Fibroblast of gingiva (primary cell): ENCODE measurements around the gene ITPA.
"Not testable (repeated sequence)": the region's sequence is repeated elsewhere in the genome, so short reads cannot be mapped to it uniquely, and the experiment has no call there.

ENCODE experiments used
- DNase-seq: peaks from one replicate; pipeline ENCODE4 v3.0.0-alpha.2; 2011; ENCODE audit warnings: low read depth

Gene ITPA

DNA sequence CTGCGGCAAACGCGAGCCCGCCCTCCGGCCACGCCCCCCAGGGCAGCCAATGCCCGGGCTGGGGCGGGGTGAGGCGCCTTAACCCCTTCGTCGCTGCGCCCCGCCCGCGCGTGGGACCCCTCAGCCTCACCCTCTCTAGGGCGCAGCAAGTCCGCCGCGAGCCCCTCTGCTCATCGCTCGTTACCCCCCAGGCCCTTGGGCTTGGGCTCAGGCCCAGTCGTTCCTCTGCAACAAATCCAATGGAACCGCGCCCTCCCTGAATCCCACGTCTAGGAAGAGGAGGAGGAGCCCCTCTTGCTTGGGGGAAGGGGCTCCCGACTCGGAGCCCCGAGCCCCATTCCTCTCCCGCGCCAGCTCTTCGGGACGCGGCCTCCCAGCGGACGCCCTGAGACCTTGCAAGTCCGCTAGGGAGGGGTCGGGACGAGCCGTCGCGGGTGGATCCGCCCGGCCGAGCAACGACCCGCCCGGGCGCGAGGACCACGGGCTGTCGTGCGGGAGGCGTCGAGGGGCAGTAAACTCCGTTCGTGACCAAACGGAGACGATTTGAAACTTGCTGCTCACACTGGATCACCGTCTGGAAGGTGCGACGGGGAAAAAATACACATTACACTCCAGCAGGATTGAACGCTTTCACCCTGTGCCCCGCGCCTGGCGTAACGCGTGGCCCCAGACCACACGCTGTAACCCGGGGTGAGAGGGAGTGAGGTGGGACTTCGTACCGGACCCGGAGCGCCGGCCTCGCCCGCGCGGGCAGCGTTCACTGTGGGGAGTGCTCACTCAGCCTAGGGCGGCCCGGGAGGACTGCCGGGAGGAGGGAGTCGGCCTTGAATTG, 35.5 kb upstream of the ITPA start:
- DNase-seq, result peak; percentile 66

GRCh38 chr20:3174442-3175261, 34.6 kb upstream of the ITPA start:
- peak; percentile 14 for DNase-seq

DNA sequence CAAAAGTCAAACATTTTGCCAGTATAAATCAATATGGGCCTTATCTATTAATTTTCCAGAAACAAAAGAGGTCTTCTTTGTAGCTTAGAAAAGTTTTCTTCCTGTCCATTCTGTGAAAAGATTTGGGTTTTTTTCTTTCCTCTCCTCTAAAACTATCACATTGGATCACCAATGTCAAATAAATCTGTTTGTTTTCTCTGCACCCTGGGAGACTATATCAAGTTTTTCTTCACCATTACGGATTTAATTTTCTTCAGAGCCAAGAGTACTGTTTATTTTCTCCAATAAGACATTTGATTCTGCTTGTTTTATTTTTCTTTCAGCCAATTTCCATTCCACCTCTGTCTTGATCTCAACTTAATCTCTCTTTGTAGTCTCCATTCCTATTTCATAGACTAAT, 34.0 kb upstream of the ITPA start:
- no peak for DNase-seq

DNA sequence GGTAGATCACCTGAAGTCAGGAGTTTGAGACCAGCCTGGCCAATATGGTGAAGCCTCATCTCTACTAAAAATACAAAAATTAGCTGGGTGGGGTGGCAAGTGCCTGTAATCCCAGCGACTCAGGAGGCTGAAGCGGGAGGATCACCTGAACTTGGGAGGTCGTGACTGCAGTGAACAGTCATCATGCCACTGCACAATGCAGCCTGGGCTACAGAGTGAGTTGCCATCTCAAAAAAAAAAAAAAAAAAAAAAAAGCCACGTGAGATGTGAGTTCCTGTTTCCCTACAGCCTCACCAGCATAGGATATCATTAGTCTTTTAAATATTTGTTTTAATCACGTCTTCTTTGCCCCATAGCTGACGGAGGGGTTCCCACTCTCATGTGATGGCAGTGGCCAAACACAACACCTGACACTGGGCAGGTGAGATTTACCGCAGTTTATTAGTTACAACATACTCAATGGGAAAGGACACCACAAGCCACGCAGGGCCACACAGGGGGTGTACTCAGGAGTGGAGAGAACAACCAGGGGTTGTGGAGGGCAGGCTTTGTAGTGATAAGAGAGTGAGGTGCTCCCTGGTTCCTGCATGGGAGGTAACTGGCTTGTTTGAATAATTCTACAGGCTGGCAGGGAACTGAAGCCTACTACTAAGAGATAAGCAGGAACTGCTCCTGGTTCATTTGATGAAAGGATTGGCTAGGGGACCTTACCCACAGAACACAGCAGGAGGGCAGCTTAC, 31.4 kb upstream of the ITPA start:
- DNase-seq, result no peak

GRCh38 chr20:3180319-3180718, 29.0 kb upstream of the ITPA start:
- DNase-seq, result no peak

GRCh38 chr20:3181270-3181669, 28.0 kb upstream of the ITPA start:
- DNase-seq, result no peak

GRCh38 chr20:3182429-3182828, 26.9 kb upstream of the ITPA start:
- DNase-seq, result not testable (repeated sequence)

- DNase-seq, result no peak
Measured at GRCh38 chr20:3183896-3184612, 25.2 kb upstream of the ITPA start.

DNA sequence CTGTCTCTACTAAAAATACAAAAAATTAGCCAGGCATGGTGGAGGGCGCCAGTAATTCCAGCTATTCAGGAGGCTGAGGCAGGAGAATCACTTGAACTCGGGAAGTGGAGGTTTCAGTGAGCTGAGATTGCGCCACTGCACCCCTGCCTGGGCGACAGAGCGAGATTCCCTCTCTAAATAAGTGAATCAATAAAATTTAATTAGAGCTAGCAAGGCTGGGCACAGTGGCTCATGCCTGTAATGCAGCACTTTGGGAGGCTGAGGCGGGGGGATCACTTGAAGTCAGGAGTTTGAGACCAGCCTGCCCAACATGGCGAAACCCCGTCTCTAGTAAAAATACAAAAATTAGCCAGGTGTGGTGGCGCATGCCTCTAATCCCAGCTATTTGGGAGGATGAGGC, 21.4 kb upstream of the ITPA start:
- DNase-seq, result not testable (repeated sequence)

DNA sequence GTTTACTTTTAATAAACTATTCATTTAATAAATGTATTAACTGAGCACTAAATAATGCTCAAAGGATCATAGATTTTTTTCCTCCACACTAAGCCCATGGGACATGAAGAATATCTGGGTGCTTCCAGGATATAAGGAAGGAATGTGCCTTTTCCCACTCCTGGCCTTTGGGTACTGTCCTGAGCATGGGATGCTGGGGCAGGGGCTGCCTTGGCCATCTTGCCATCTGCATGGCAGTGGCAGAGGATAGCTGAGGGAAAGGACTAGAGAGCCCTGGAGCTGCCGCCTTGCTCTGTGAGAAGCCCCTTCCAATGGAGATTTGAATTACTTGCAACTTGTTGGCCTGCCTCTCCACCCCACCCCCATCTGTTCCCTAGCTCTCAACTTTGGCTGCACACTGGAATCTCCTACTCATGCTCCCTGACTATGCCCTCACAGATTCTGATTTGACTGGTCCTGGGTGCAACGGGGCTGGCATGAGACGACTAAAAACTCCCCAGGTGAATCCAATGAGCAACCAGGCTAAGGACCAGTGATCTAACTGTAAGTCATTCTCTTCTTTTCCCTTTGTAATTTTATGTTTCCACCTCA, 20.4 kb upstream of the ITPA start:
- DNase-seq, result no peak

GRCh38 chr20:3189561-3190131, 19.7 kb upstream of the ITPA start:
- no peak for DNase-seq

DNA sequence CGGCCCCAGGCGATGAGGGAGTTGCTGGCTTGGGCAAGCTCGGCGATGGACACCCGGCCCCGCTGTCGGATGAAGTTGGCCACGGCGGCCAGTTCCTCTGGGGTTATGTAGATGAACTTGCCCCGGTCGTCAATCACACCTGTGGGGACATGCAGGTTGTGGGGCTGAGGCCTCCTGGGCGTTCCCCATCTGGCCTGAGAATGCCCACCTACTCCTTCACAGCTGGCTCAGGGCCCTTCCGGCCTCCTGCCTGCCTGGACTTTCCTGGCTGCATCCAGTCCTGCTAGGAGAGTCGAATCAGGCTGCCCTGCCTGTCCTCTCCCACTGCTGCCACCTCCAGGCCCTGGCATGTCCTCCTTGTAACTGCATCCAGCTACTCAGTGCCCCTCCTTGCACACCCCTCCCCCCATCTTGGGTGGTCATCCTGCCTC, 18.6 kb upstream of the ITPA start:
- no peak for DNase-seq

GRCh38 chr20:3192226-3193015, 16.9 kb upstream of the ITPA start:
- DNase-seq, result no peak

DNA sequence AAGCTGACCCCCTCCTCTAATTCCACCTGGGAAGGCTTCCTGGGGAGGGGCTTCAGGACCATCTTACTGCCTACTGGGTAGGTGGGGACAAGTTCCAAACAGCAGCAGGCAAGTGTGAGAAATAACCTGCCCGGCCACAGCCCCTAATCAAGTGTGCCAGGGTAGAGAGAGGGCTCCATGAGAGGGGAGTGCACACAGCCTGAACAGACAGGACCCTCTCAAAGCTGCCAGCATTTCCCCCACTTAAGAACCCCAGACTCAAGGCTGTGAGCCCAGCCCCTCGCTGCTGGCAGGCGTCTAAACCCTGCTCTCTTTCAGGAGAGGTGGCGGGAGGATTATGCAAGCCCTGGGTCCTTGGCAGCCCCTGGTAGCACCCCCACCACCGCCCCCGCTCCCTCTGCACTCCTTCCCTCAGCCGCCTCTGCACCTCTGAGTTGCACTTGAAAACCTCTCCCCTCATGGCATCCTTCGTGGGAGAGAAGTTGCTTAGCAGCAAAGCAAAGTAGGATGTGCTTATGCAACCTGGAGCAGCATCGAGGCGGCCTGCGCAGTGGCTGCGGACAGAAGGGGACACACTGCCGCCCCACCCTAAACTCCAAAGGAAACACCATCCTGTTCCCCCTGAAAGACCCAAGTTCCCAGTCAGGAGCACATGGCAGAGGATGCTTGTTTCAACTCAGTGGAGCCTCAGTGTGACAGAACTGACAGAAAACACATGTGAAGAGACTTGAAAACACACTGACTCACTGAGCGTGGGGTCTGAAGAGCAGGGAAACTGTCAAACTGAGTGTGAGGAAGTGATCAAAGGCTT, 15.3 kb upstream of the ITPA start:
- DNase-seq, result no peak

DNA sequence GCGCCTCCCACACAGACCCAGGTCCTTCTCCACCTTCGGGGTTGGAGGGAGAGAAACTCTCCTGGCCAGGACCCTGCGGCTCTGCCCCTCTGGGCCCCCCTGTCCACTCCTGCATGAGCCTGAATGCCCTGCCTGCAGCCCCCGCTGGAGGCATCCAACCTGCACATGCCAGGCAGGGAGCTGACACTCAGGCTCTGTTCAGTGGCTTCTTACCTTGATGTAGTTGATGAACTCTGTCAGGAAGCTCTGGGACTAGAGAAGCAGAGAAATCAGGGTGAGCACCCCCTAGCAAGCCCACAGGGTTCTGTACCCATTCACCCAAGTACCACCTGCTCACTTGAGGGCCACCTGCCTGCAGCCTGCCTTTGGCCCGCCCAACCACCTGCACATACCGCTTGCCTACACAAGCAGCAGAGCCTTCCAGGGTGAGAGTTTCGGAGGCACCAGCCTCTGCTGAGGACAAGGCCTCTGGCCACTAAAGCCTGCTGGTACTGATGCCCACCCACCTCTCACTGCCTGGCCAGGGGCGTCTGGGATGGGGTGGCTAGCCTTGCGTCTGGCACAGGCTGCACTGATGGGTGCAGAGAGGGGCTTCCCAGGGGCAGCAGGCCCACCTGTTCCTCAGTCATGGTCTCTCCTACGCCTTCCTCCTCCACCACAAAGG, 14.5 kb upstream of the ITPA start:
- DNase-seq, result no peak

DNA sequence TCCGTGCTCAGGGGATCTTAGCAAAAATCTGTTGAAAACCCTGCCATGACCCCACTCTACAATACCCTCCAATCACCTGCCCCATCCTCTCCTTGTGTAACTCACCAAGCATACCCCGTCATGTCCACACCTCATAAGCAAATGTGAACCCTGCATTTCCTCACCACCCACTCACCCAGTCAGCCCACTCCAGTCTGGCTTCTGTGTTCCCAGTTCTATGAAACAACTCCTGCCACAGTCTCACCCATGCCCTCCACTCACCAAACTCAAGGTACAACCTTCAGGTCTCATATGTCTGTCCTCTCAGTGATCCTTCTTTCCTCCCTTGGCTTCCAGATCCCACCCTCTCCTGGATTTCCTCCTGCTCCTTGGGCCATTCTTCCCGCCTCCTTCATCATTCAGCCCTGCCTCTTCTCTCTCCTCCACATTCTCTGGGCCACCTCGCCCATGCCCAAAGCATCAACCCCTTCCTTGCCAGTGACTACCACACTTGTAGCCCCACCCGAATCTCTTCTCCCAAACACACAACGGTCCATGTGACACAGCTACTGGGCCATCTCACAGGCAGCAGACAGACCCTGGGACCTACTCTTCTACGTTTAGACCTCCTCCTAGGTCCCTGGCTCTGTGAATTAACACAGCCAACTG, 13.6 kb upstream of the ITPA start:
- no peak for DNase-seq

DNA sequence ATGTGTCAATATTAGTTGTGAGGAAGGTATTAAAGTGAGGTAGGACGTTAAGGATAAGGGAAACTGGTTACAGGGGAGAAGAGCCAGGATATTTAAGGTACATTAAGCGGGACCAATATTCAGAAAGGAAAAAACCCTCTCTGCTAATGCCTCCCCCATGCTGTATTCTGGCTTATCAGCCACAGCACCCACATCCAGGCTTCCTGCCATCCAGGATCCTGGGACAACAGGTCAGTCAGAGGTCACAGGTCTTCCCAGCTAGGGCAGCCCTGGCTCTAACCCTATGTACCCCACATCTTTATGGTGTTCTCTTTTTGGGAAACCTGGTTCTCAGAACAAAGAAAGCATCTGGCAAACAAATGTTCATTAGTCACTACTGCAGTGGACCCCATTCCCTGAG, 10.1 kb upstream of the ITPA start:
- DNase-seq, result no peak

GRCh38 chr20:3199976-3200755, 9.1 kb upstream of the ITPA start:
- no peak for DNase-seq
